ENCODE measurements around the gene KLHL29. TPM values are rescaled to one million over a fixed set of nuclear protein-coding genes. Genes with fewer than 3 reads are reported as not detected.

KLHL29 gene
- total RNA-seq, 1 experiment from 2014 or later = 3.4 TPM

DNA sequence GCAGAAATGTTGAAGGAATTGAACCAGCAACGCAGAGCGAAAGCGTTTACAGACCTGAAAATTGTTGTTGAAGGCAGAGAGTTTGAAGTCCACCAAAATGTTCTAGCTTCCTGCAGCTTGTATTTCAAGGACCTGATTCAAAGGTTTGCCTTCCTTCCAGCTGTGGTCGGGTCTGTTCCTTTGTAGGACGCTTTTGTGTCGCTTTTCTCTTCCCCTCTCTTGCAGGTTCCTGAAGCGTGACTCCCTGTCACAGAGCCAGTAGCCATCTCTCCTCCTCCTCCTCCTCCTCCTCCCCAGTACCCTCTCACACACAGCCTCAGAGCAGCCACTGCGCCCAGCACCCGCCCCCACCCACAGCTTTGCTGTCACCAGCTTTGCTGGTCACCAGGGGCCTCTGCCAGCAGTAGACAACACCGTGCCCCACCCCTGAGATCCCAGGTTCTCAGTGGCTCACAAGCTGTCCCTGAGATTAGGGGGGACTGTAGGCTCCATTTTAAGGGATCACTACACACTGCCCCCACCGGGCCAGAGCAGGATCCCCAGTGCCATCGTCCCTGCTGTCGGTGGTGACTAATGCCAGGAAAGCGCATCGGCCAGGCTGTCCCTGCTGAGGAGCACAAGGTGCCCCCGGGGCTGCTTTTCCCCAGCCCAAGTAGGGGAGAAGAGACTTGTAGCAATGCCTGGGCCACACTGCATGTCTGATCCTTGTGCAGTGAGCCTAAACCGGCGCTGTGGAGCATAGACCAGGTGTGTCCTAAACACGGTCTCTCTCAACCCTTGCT, 299.6 kb downstream of the KLHL29 start:
- H3K36me3 ChIP-seq (ENCODE audit: low read depth) = no peaks in the 10 kb centered on the region
- ChIA-PET POLR2A (ENCODE audit: unreplicated experiment) (no interaction called here), CTCF (interaction anchor here (0.6 kb wide), 1 partner anchor 224 kb away, joined by 5 read pairs; no protein-coding TSS in a partner anchor)
- H3F3A ChIP-seq (ENCODE audit: insufficient read depth, low read depth) = no peaks in the 10 kb centered on the region
- H2AFZ ChIP-seq = no peak overlapping the region
- no peaks in the 10 kb centered on the region for H3K9me3 ChIP-seq (ENCODE audit: insufficient read depth, low read depth)
- no TSS peak for BruUV-seq (replicated peaks)
- no peak for DNase-seq
- no peak overlapping the region for H3K27ac ChIP-seq
- intact Hi-C loops (cut with micrococcal nuclease; ENCODE audit: unreplicated experiment) = no loop called here
- H3K79me2 ChIP-seq (ENCODE audit: low read depth) = no peaks in the 10 kb centered on the region
- no peak for TF ChIP-seq EZH2 (IDR thresholded peaks at IDR 0.05; ENCODE audit: low read depth)
- TF ChIP-seq, protein P1, sequence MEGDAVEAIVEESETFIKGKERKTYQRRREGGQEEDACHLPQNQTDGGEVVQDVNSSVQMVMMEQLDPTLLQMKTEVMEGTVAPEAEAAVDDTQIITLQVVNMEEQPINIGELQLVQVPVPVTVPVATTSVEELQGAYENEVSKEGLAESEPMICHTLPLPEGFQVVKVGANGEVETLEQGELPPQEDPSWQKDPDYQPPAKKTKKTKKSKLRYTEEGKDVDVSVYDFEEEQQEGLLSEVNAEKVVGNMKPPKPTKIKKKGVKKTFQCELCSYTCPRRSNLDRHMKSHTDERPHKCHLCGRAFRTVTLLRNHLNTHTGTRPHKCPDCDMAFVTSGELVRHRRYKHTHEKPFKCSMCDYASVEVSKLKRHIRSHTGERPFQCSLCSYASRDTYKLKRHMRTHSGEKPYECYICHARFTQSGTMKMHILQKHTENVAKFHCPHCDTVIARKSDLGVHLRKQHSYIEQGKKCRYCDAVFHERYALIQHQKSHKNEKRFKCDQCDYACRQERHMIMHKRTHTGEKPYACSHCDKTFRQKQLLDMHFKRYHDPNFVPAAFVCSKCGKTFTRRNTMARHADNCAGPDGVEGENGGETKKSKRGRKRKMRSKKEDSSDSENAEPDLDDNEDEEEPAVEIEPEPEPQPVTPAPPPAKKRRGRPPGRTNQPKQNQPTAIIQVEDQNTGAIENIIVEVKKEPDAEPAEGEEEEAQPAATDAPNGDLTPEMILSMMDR (conservative IDR thresholded peaks at IDR 0.05) = no peak
- H3K9me2 ChIP-seq (ENCODE audit: insufficient read depth) = no peaks in the 10 kb centered on the region
- H3K4me2 ChIP-seq = no peak overlapping the region
- H3K4me3 ChIP-seq = no peak overlapping the region
- H3K4me1 ChIP-seq (replicated peaks; ENCODE audit: insufficient read depth) = no peaks in the 10 kb centered on the region
- H4K20me1 ChIP-seq (ENCODE audit: insufficient read depth) = no peaks in the 10 kb centered on the region
- no peaks in the 10 kb centered on the region for H3K27me3 ChIP-seq (ENCODE audit: insufficient read depth, low read depth)

DNA sequence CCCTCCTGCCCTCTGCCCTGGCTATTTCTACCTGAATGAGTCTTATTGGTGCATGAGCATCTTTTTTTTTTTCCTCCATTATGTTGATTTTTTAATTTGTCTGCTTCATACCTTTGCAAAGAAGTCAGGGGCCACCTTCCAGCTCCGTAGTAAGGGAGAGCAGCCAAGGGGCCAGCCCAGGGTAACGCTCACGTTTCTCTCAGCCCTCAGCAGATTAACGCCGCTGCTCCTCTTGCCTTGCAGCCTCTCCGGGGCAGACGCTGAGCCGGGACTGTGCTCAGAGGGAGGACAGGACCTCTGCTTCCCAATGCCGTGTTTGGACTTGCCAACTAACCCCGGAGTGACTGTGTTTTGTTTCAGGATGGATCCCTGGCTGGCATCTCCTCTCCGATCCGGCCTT, 300.2 kb downstream of the KLHL29 start:
- H3K4me1 ChIP-seq (replicated peaks; ENCODE audit: insufficient read depth) = no peaks in the 10 kb centered on the region
- POLR2A ChIA-PET (ENCODE audit: unreplicated experiment) = no interaction called here
- no peaks in the 10 kb centered on the region for H3K27me3 ChIP-seq (ENCODE audit: insufficient read depth, low read depth)
- no peaks in the 10 kb centered on the region for H3K9me3 ChIP-seq (ENCODE audit: insufficient read depth, low read depth)
- H2AFZ ChIP-seq = no peak overlapping the region
- H3K27ac ChIP-seq = no peak overlapping the region
- no TSS peak for BruUV-seq (replicated peaks)
- DNase-seq = no peak
- no peaks in the 10 kb centered on the region for H4K20me1 ChIP-seq (ENCODE audit: insufficient read depth)
- H3F3A ChIP-seq (ENCODE audit: insufficient read depth, low read depth) = no peaks in the 10 kb centered on the region
- no peak for TF ChIP-seq EZH2 (IDR thresholded peaks at IDR 0.05; ENCODE audit: low read depth)
- TF ChIP-seq, protein P1 (conservative IDR thresholded peaks at IDR 0.05) = no peak
- H3K4me3 ChIP-seq = no peak overlapping the region
- intact Hi-C loops (cut with micrococcal nuclease; ENCODE audit: unreplicated experiment) = no loop called here
- CTCF ChIA-PET = interaction anchor here (0.6 kb wide), 1 partner anchor 225 kb away, joined by 5 read pairs; no protein-coding TSS in a partner anchor
- no peaks in the 10 kb centered on the region for H3K9me2 ChIP-seq (ENCODE audit: insufficient read depth)
- H3K4me2 ChIP-seq = no peak overlapping the region
- H3K36me3 ChIP-seq (ENCODE audit: low read depth) = no peaks in the 10 kb centered on the region
- no peaks in the 10 kb centered on the region for H3K79me2 ChIP-seq (ENCODE audit: low read depth)

DNA sequence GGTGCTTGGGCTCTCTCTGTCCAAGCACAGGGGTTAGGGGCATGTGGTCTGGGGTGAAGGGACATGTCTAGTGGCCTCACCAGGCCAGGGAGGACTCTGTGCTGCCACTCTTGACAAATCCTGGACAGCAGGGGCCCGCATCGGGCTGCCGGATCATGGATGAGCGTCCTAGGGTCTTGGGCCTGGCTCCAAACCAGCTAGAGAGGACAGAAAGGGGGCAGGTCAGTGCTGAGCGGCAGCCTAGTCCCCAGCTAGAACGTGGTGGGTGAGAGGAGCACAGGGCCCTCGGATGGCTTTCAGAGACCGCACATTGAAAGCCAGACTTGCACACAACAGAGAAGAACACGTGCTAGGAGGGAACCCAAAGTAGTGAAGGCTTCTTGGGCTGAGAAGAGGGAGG, 300.7 kb downstream of the KLHL29 start:
- Histone ChIP-seq H3K27ac (no peak overlapping the region), H3K4me1 (replicated peaks; ENCODE audit: insufficient read depth) (no peaks in the 10 kb centered on the region), H3K9me3 (ENCODE audit: insufficient read depth, low read depth) (no peaks in the 10 kb centered on the region), H2AFZ (no peak overlapping the region), H4K20me1 (ENCODE audit: insufficient read depth) (no peaks in the 10 kb centered on the region), H3K4me3 (no peak overlapping the region), H3K36me3 (ENCODE audit: low read depth) (no peaks in the 10 kb centered on the region), H3K79me2 (ENCODE audit: low read depth) (no peaks in the 10 kb centered on the region), H3K4me2 (no peak overlapping the region), H3K9me2 (ENCODE audit: insufficient read depth) (no peaks in the 10 kb centered on the region), H3K27me3 (ENCODE audit: insufficient read depth, low read depth) (no peaks in the 10 kb centered on the region), H3F3A (ENCODE audit: insufficient read depth, low read depth) (no peaks in the 10 kb centered on the region)
- intact Hi-C loops (cut with micrococcal nuclease; ENCODE audit: unreplicated experiment) = no loop called here
- POLR2A ChIA-PET (ENCODE audit: unreplicated experiment) = no interaction called here
- TF ChIP-seq, protein P1 (conservative IDR thresholded peaks at IDR 0.05) = no peak
- TF ChIP-seq EZH2 (IDR thresholded peaks at IDR 0.05; ENCODE audit: low read depth) = no peak
- BruUV-seq (replicated peaks) = no TSS peak
- CTCF ChIA-PET = no interaction called here
- no peak for DNase-seq
